DOHH2 (cell line): ENCODE results near the gene OR2F1.
A peak's percentile ranks its signal among the peaks of the same experiment; 100 is the strongest.

Experiments
- H3F3A ChIP-seq: fragments of 200-600 bp; sonication (generic), shearing (Covaris generic); 2 replicates; pipeline ENCODE4 v1.6.0; 2016; ENCODE audit warnings: antibody characterized with exemption, mild to moderate bottlenecking; ENCODE audit not compliant: control insufficient read depth, insufficient read depth
- H3K27ac ChIP-seq: fragments of 200-600 bp; sonication (generic); 2 replicates; pipeline ENCODE4 v1.5.1; 2014; ENCODE audit warnings: low read depth, mild to moderate bottlenecking, low read length, moderate library complexity
- H3K27me3 ChIP-seq: fragments of 200-600 bp; sonication (generic); 2 replicates; pipeline ENCODE4 v1.6.1; 2014; ENCODE audit warnings: mild to moderate bottlenecking, low read length, mixed read lengths; ENCODE audit not compliant: control insufficient read depth
- H3K36me3 ChIP-seq: fragments of 200-600 bp; sonication (generic); 2 replicates; pipeline ENCODE4 v1.6.1; 2014; ENCODE audit warnings: mild to moderate bottlenecking, low read length, moderate library complexity, mixed read lengths; ENCODE audit not compliant: control insufficient read depth
- H3K4me1 ChIP-seq: fragments of 200-600 bp; sonication (generic); 2 replicates; pipeline ENCODE4 v1.6.1; 2014; ENCODE audit warnings: mild to moderate bottlenecking, low read length, mixed read lengths; ENCODE audit not compliant: control insufficient read depth
- H3K4me2 ChIP-seq: fragments of 200-600 bp; sonication (generic); 2 replicates; pipeline ENCODE4 v1.6.0; 2014; ENCODE audit warnings: mild to moderate bottlenecking, low read length, moderate library complexity
- H3K4me3 ChIP-seq: fragments of 200-600 bp; sonication (generic); 2 replicates; pipeline ENCODE4 v1.5.1; 2014; ENCODE audit warnings: mild to moderate bottlenecking, low read length, mixed read lengths
- H3K79me2 ChIP-seq: fragments of 200-600 bp; sonication (generic); 2 replicates; pipeline ENCODE4 v1.6.1; 2014; ENCODE audit warnings: mild to moderate bottlenecking, low read length, mixed read lengths; ENCODE audit not compliant: control insufficient read depth
- H3K9me2 ChIP-seq: fragments of 200-600 bp; sonication (generic); replicated peaks from 2 replicates; pipeline ENCODE4 v1.6.1; 2014; ENCODE audit warnings: mild to moderate bottlenecking, low read length, mixed read lengths; ENCODE audit not compliant: control insufficient read depth
- H3K9me3 ChIP-seq: fragments of 200-600 bp; sonication (generic); 2 replicates; pipeline ENCODE4 v1.6.1; 2014; ENCODE audit warnings: antibody characterized with exemption, low read length, mixed read lengths; ENCODE audit not compliant: control insufficient read depth, insufficient read depth
- H4K20me1 ChIP-seq: fragments of 200-600 bp; sonication (generic); 2 replicates; pipeline ENCODE4 v1.6.0; 2014; ENCODE audit warnings: low read depth, mild to moderate bottlenecking, antibody characterized with exemption, low read length, moderate library complexity; ENCODE audit not compliant: control insufficient read depth, insufficient read depth
- CTCF ChIP-seq: fragments of 200-600 bp; sonication (generic); IDR thresholded peaks from one replicate; pipeline ENCODE4 v1.5.1; 2014; ENCODE audit warnings: antibody characterized with exemption, mild to moderate bottlenecking, low read depth, low read length; ENCODE audit not compliant: poor library complexity, severe bottlenecking
- EZH2phosphoT487 ChIP-seq: fragments of 200-600 bp; sonication (generic); IDR thresholded peaks from 2 replicates; pipeline ENCODE4 v1.6.1; 2017; ENCODE audit warnings: borderline replicate concordance, mild to moderate bottlenecking, antibody characterized with exemption, low read length, moderate library complexity, mixed read lengths

The OR2F1 gene

GRCh38 chr7:143945423-143945822 is 9.2 kb upstream of the OR2F1 start:
- Histone ChIP-seq H4K20me1 (no peaks in the 10 kb centered on the region), H3K9me3 (no peaks in the 10 kb centered on the region), H3K4me2 (no peak overlapping the region), H3K4me1 (no peaks in the 10 kb centered on the region), H3K36me3 (no peaks in the 10 kb centered on the region), H3K79me2 (no peaks in the 10 kb centered on the region), H3K9me2 (no peaks in the 10 kb centered on the region), H3K27me3 (no peaks in the 10 kb centered on the region), H3K27ac (no peak overlapping the region), H3K4me3 (no peak overlapping the region), H3F3A (no peaks in the 10 kb centered on the region)
- TF ChIP-seq CTCF (no peak), EZH2phosphoT487 (0 out of 2 replicates have a peak, but pooled peaks have one; percentile 4)

GRCh38 chr7:143947111-143947510 is 7.5 kb upstream of the OR2F1 start:
- no peaks in the 10 kb centered on the region for H3F3A ChIP-seq
- no peaks in the 10 kb centered on the region for H3K79me2 ChIP-seq
- no peaks in the 10 kb centered on the region for H3K36me3 ChIP-seq
- no peak overlapping the region for H3K27ac ChIP-seq
- H3K27me3 ChIP-seq: no peaks in the 10 kb centered on the region
- TF ChIP-seq CTCF (no peak), EZH2phosphoT487 (no peak)
- H4K20me1 ChIP-seq: no peaks in the 10 kb centered on the region
- no peak overlapping the region for H3K4me2 ChIP-seq
- H3K4me1 ChIP-seq: no peaks in the 10 kb centered on the region
- no peaks in the 10 kb centered on the region for H3K9me3 ChIP-seq
- H3K9me2 ChIP-seq: no peaks in the 10 kb centered on the region
- H3K4me3 ChIP-seq: no peak overlapping the region

- TF ChIP-seq CTCF (no peak), EZH2phosphoT487 (no peak)
- H3F3A ChIP-seq: no peaks in the 10 kb centered on the region
- H4K20me1 ChIP-seq: no peaks in the 10 kb centered on the region
- no peaks in the 10 kb centered on the region for H3K4me1 ChIP-seq
- H3K4me2 ChIP-seq: no peak overlapping the region
- H3K4me3 ChIP-seq: no peak overlapping the region
- no peaks in the 10 kb centered on the region for H3K9me3 ChIP-seq
- no peaks in the 10 kb centered on the region for H3K27me3 ChIP-seq
- no peak overlapping the region for H3K27ac ChIP-seq
- no peaks in the 10 kb centered on the region for H3K9me2 ChIP-seq
- H3K36me3 ChIP-seq: no peaks in the 10 kb centered on the region
- H3K79me2 ChIP-seq: no peaks in the 10 kb centered on the region
Measured at GRCh38 chr7:143948733-143949132, 5.9 kb upstream of the OR2F1 start.

- no peaks in the 10 kb centered on the region for H3K4me1 ChIP-seq
- no peaks in the 10 kb centered on the region for H3K9me3 ChIP-seq
- TF ChIP-seq EZH2phosphoT487 (no peak), CTCF (no peak)
- peaks cover 9% of the 10 kb centered on the region; the same call in 1 of the 2 replicates for H3K27me3 ChIP-seq
- H4K20me1 ChIP-seq: no peaks in the 10 kb centered on the region
- no peaks in the 10 kb centered on the region for H3K79me2 ChIP-seq
- no peaks in the 10 kb centered on the region for H3K36me3 ChIP-seq
- H3K4me3 ChIP-seq: no peak overlapping the region
- H3K27ac ChIP-seq: no peak overlapping the region
- no peak overlapping the region for H3K4me2 ChIP-seq
- H3F3A ChIP-seq: no peaks in the 10 kb centered on the region
- no peaks in the 10 kb centered on the region for H3K9me2 ChIP-seq
Measured at GRCh38 chr7:143953421-143953820, 1.2 kb upstream of the OR2F1 start.
